IPS-18a (cell line): ENCODE results near the gene NLRP7.
"Not testable (repeated sequence)": the region's sequence is repeated elsewhere in the genome, so short reads cannot be mapped to it uniquely, and the experiment has no call there.

ENCODE experiments used
- H3K27ac ChIP-seq: one replicate; pipeline ENCODE4 v1.5.1; 2013; ENCODE audit warnings: low read length
- H3K27me3 ChIP-seq: one replicate; pipeline ENCODE4 v1.6.1; 2013; ENCODE audit warnings: mild to moderate bottlenecking, low read length; ENCODE audit not compliant: control insufficient read depth, insufficient read depth
- H3K36me3 ChIP-seq: one replicate; pipeline ENCODE4 v1.6.1; 2013; ENCODE audit warnings: low read depth, low read length; ENCODE audit not compliant: control insufficient read depth
- H3K4me1 ChIP-seq: one replicate; pipeline ENCODE4 v1.6.1; 2013; ENCODE audit warnings: low read depth, low read length; ENCODE audit not compliant: control insufficient read depth
- H3K4me3 ChIP-seq: one replicate; pipeline ENCODE4 v1.5.1; 2013; ENCODE audit warnings: low read length
- H3K9ac ChIP-seq: one replicate; pipeline ENCODE4 v1.6.1; 2013; ENCODE audit warnings: mild to moderate bottlenecking, low read length, moderate library complexity
- H3K9me3 ChIP-seq: one replicate; pipeline ENCODE4 v1.6.1; 2013; ENCODE audit warnings: low read depth, low read length; ENCODE audit not compliant: control insufficient read depth

NLRP7 gene

GRCh38 chr19:54896036-54896435 is 51.3 kb downstream of the NLRP7 start:
- H3K4me3 ChIP-seq = no peak overlapping the region
- H3K9ac ChIP-seq = no peak overlapping the region
- H3K9me3 ChIP-seq = no peaks in the 10 kb centered on the region
- no peaks in the 10 kb centered on the region for H3K27me3 ChIP-seq
- H3K36me3 ChIP-seq = no peaks in the 10 kb centered on the region
- peaks cover 3% of the 10 kb centered on the region for H3K4me1 ChIP-seq
- H3K27ac ChIP-seq = no peak overlapping the region

- H3K4me1 ChIP-seq, H3K36me3 ChIP-seq, H3K4me3 ChIP-seq, H3K27me3 ChIP-seq, H3K27ac ChIP-seq, H3K9ac ChIP-seq, H3K9me3 ChIP-seq: not testable (repeated sequence)
These were observed 53.2 kb downstream of the NLRP7 start for GRCh38 chr19:54894106-54894505.

GRCh38 chr19:54893406-54893805 is 53.9 kb downstream of the NLRP7 start:
- no peaks in the 10 kb centered on the region for H3K9me3 ChIP-seq
- H3K27ac ChIP-seq = no peak overlapping the region

GRCh38 chr19:54889566-54889965 is 57.8 kb downstream of the NLRP7 start:
- Histone ChIP-seq H3K9ac (no peak overlapping the region), H3K27ac (no peak overlapping the region), H3K36me3 (no peaks in the 10 kb centered on the region), H3K9me3 (no peaks in the 10 kb centered on the region), H3K27me3 (no peaks in the 10 kb centered on the region), H3K4me3 (no peak overlapping the region), H3K4me1 (peaks cover 3% of the 10 kb centered on the region)

More at GRCh38 chr19:54893406-54893805, 53.9 kb downstream of the NLRP7 start:
- Histone ChIP-seq H3K9ac (no peak overlapping the region), H3K27me3 (no peaks in the 10 kb centered on the region), H3K4me3 (no peak overlapping the region), H3K4me1 (peaks cover 3% of the 10 kb centered on the region), H3K36me3 (no peaks in the 10 kb centered on the region)

- H3K27ac ChIP-seq = no peak overlapping the region
- H3K4me3 ChIP-seq = no peak overlapping the region
- no peaks in the 10 kb centered on the region for H3K36me3 ChIP-seq
- peaks cover 2% of the 10 kb centered on the region for H3K4me1 ChIP-seq
- H3K9me3 ChIP-seq = no peaks in the 10 kb centered on the region
- H3K9ac ChIP-seq = no peak overlapping the region
- H3K27me3 ChIP-seq = no peaks in the 10 kb centered on the region
These were observed 59.1 kb downstream of the NLRP7 start for GRCh38 chr19:54888239-54888638.

GRCh38 chr19:54883228-54883627 is 64.1 kb downstream of the NLRP7 start:
- Histone ChIP-seq H3K9me3 (no peaks in the 10 kb centered on the region), H3K9ac (no peak overlapping the region)

GRCh38 chr19:54882758-54883157 is 64.6 kb downstream of the NLRP7 start:
- Histone ChIP-seq H3K4me3 (no peak overlapping the region), H3K4me1 (no peaks in the 10 kb centered on the region), H3K27ac (no peak overlapping the region), H3K9ac (no peak overlapping the region), H3K36me3 (no peaks in the 10 kb centered on the region), H3K27me3 (peaks cover 9% of the 10 kb centered on the region), H3K9me3 (no peaks in the 10 kb centered on the region)

More at GRCh38 chr19:54883228-54883627, 64.1 kb downstream of the NLRP7 start:
- H3K4me3 ChIP-seq = no peak overlapping the region
- H3K36me3 ChIP-seq = no peaks in the 10 kb centered on the region
- no peaks in the 10 kb centered on the region for H3K4me1 ChIP-seq
- peaks cover 9% of the 10 kb centered on the region for H3K27me3 ChIP-seq
- no peak overlapping the region for H3K27ac ChIP-seq

- H3K27me3 ChIP-seq = peaks cover 9% of the 10 kb centered on the region
- H3K36me3 ChIP-seq = no peaks in the 10 kb centered on the region
- H3K27ac ChIP-seq = no peak overlapping the region
- no peak overlapping the region for H3K9ac ChIP-seq
- H3K9me3 ChIP-seq = no peaks in the 10 kb centered on the region
- H3K4me1 ChIP-seq = no peaks in the 10 kb centered on the region
- no peak overlapping the region for H3K4me3 ChIP-seq
These were observed 65.4 kb downstream of the NLRP7 start for GRCh38 chr19:54881884-54882283.

GRCh38 chr19:54877471-54877870 is 69.9 kb downstream of the NLRP7 start:
- Histone ChIP-seq H3K4me1 (no peaks in the 10 kb centered on the region), H3K27ac (no peak overlapping the region), H3K27me3 (peaks cover 9% of the 10 kb centered on the region), H3K9me3 (no peaks in the 10 kb centered on the region), H3K4me3 (no peak overlapping the region), H3K36me3 (no peaks in the 10 kb centered on the region), H3K9ac (no peak overlapping the region)

- Histone ChIP-seq H3K27ac (no peak overlapping the region), H3K27me3 (peaks cover 2% of the 10 kb centered on the region), H3K9me3 (peaks cover 4% of the 10 kb centered on the region), H3K9ac (no peak overlapping the region), H3K4me3 (no peak overlapping the region), H3K36me3 (no peaks in the 10 kb centered on the region), H3K4me1 (no peaks in the 10 kb centered on the region)
These were observed 71.8 kb downstream of the NLRP7 start for GRCh38 chr19:54875506-54875905.

GRCh38 chr19:54873990-54874389 is 73.3 kb downstream of the NLRP7 start, which contains the start of gene FCAR:
TSS of gene FCAR (plus strand) at chr19:54874235. CDS start at chr19:54874290, 55 bp downstream.
- H3K4me3 ChIP-seq = no peak within 1 kb of the TSS
- H3K9me3 ChIP-seq = peaks cover 4% of the 10 kb centered on the region
- H3K27ac ChIP-seq = no peak within 1 kb of the TSS
- no peaks in the 10 kb centered on the region for H3K4me1 ChIP-seq
- H3K27me3 ChIP-seq = no peaks in the 10 kb centered on the region
- H3K9ac ChIP-seq = no peak within 1 kb of the TSS
- no peaks in the 10 kb centered on the region for H3K36me3 ChIP-seq
